ENCODE measurements around the gene RASGRF1.
"Not testable (repeated sequence)": the region's sequence is repeated elsewhere in the genome, so short reads cannot be mapped to it uniquely, and the experiment has no call there.

The RASGRF1 gene

GRCh38 chr15:79121571-79121970, 31.0 kb upstream of the RASGRF1 start:
- FAIRE-seq (no peak), DNase-seq (ENCODE audit: insufficient read length) (no peak)
- no peak for TF ChIP-seq POLR2A (IDR thresholded peaks at IDR 0.05; ENCODE audit: low read depth, low read length)
- TF ChIP-seq POLR2AphosphoS5 (IDR thresholded peaks at IDR 0.05; ENCODE audit: low read depth, low read length) = no peak
- no peak for TF ChIP-seq TAF1 (IDR thresholded peaks at IDR 0.05; ENCODE audit: borderline replicate concordance, low read depth, low read length)

GRCh38 chr15:79117442-79118204, 27.0 kb upstream of the RASGRF1 start:
- DNase-seq (ENCODE audit: insufficient read length) = no peak
- TF ChIP-seq POLR2AphosphoS5 (IDR thresholded peaks at IDR 0.05; ENCODE audit: low read depth, low read length) (no peak), POLR2A (IDR thresholded peaks at IDR 0.05; ENCODE audit: low read depth, low read length) (no peak), TAF1 (IDR thresholded peaks at IDR 0.05; ENCODE audit: borderline replicate concordance, low read depth, low read length) (no peak)
- FAIRE-seq = no peak

DNA sequence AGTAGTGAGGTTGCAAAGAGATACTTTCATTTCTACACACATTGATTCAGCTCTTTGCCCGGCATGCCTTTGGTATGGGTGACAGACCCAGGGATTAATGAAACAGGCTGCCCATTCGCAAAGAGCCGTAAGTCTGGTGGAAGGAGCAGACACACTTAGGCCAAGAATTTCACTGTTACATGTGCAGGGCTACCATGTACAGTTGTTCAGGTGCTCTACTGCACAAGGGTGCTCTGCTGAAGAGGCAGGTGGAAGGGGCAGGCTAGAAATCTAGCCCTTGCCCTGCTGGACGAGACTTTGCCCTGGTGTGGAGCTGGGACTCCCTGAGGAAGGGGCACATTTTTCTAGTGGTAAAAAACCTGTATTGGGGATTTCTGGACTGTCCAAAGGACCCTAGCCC, 26.2 kb upstream of the RASGRF1 start:
- DNase-seq (ENCODE audit: insufficient read length) (no peak), FAIRE-seq (no peak)
- TF ChIP-seq POLR2A (IDR thresholded peaks at IDR 0.05; ENCODE audit: low read depth, low read length) = no peak
- no peak for TF ChIP-seq TAF1 (IDR thresholded peaks at IDR 0.05; ENCODE audit: borderline replicate concordance, low read depth, low read length)
- TF ChIP-seq POLR2AphosphoS5 (IDR thresholded peaks at IDR 0.05; ENCODE audit: low read depth, low read length) = no peak

DNA sequence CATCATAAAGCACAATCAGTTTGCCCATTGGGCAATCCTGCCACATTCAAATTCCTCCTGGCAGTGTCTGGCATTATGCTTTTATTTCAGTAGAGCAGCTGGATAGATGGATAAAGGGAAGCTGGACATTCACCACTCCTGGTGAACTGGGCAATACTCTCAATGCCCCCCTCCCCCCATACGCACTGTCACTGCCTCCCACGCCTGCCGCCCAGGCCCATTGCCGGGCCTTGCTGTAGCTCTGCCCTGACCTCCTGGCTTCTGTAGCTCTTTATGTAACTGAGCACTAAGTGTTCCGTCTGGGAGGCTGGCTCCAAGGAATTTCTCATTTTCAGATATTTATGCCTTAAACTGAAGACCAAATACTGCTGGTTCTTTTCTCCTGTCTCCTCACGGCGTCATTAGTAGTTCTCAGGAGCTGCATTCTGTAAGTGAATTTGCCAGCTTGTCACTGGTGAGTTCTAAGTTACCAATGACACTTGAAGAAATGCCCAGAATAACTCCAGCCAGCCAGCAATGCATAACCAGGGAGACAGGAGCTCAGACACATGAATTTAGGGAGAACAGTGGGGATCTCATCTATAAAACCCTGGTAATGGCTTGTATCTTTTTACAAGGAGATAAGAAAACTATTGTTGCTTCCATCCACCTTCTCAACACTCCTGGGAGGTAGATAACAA, 25.5 kb upstream of the RASGRF1 start:
- TF ChIP-seq TAF1 (IDR thresholded peaks at IDR 0.05; ENCODE audit: borderline replicate concordance, low read depth, low read length) = no peak
- TF ChIP-seq POLR2AphosphoS5 (IDR thresholded peaks at IDR 0.05; ENCODE audit: low read depth, low read length) = no peak
- TF ChIP-seq POLR2A (IDR thresholded peaks at IDR 0.05; ENCODE audit: low read depth, low read length) = no peak
- no peak for FAIRE-seq
- no peak for DNase-seq (ENCODE audit: insufficient read length)

- no peak for DNase-seq (ENCODE audit: insufficient read length)
- no peak for FAIRE-seq
- no peak for TF ChIP-seq POLR2A (IDR thresholded peaks at IDR 0.05; ENCODE audit: low read depth, low read length)
- TF ChIP-seq POLR2AphosphoS5 (IDR thresholded peaks at IDR 0.05; ENCODE audit: low read depth, low read length) = no peak
- no peak for TF ChIP-seq TAF1 (IDR thresholded peaks at IDR 0.05; ENCODE audit: borderline replicate concordance, low read depth, low read length)
Measured at GRCh38 chr15:79113831-79114230, 23.3 kb upstream of the RASGRF1 start.

- FAIRE-seq; DNase-seq (ENCODE audit: insufficient read length): not testable (repeated sequence)
Measured at GRCh38 chr15:79111404-79111803, 20.8 kb upstream of the RASGRF1 start.

- FAIRE-seq (no peak), DNase-seq (ENCODE audit: insufficient read length) (no peak)
- TF ChIP-seq POLR2AphosphoS5 (IDR thresholded peaks at IDR 0.05; ENCODE audit: low read depth, low read length) (no peak), TAF1 (IDR thresholded peaks at IDR 0.05; ENCODE audit: borderline replicate concordance, low read depth, low read length) (no peak), POLR2A (IDR thresholded peaks at IDR 0.05; ENCODE audit: low read depth, low read length) (no peak)
Measured at GRCh38 chr15:79105141-79105540, 14.6 kb upstream of the RASGRF1 start.

GRCh38 chr15:79102595-79102994, 12.0 kb upstream of the RASGRF1 start:
- DNase-seq (ENCODE audit: insufficient read length) (no peak), FAIRE-seq (no peak)

DNA sequence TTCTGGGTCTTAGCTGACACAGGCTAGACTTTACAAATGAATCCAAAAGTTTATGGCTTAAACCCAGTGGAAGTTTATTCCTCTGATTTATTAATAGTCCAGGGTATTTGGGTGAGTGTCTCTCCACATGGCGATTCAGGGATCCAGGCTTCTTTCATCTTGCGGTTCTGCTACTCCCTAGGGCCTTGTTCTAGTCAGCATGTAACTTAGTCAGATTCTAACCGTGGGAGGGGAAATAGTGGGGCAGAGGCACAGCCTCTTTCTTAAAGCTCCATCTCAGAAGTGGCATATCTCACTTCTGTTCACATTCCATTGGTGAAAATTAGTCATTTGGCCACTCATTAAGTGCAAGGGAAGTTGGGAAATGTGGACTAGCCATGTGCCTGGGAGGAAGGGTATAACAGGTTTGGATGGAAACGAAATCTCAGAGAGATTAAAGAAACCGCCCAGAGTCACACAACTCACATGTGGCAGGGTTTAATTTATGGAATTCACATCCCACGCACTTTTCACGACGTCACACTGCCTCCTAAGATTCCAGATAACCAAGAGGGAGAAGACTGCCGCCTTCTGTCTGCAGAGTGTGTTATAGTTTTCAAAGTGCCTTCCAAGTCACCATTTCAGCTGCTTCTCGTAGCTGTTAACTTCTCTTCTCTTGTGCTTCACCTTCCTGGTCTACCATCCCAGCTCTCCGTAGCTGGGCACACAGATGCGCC, 11.4 kb upstream of the RASGRF1 start:
- no peak for DNase-seq (ENCODE audit: insufficient read length)
- no peak for FAIRE-seq
- no peak for TF ChIP-seq TAF1 (IDR thresholded peaks at IDR 0.05; ENCODE audit: borderline replicate concordance, low read depth, low read length)
- no peak for TF ChIP-seq POLR2A (IDR thresholded peaks at IDR 0.05; ENCODE audit: low read depth, low read length)
- no peak for TF ChIP-seq POLR2AphosphoS5 (IDR thresholded peaks at IDR 0.05; ENCODE audit: low read depth, low read length)

More at GRCh38 chr15:79102595-79102994, 12.0 kb upstream of the RASGRF1 start:
- TF ChIP-seq POLR2A (IDR thresholded peaks at IDR 0.05; ENCODE audit: low read depth, low read length) (no peak), POLR2AphosphoS5 (IDR thresholded peaks at IDR 0.05; ENCODE audit: low read depth, low read length) (no peak), TAF1 (IDR thresholded peaks at IDR 0.05; ENCODE audit: borderline replicate concordance, low read depth, low read length) (no peak)

DNA sequence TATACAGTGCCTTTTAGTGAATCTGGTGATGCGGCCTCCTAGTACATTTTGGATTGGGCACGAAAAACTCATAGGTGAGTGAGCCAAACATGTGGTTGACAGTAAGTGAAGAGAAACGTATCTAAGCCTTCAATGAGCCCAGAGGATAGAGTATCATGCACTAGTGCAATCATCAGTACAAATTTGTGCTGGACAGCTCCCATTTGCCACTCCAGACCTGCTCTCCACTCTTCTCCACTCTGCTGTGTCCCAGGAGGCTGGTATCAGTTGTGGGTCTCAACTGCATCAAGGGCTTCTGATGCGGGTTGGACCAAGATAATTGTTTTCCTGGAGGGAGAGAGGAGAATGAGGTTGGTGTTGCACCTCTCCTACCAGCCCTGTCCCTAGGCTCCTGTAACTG, 9.1 kb upstream of the RASGRF1 start:
- TF ChIP-seq TAF1 (IDR thresholded peaks at IDR 0.05; ENCODE audit: borderline replicate concordance, low read depth, low read length) = no peak
- TF ChIP-seq POLR2AphosphoS5 (IDR thresholded peaks at IDR 0.05; ENCODE audit: low read depth, low read length) = no peak
- TF ChIP-seq POLR2A (IDR thresholded peaks at IDR 0.05; ENCODE audit: low read depth, low read length) = no peak
- no peak for FAIRE-seq
- no peak for DNase-seq (ENCODE audit: insufficient read length)

DNA sequence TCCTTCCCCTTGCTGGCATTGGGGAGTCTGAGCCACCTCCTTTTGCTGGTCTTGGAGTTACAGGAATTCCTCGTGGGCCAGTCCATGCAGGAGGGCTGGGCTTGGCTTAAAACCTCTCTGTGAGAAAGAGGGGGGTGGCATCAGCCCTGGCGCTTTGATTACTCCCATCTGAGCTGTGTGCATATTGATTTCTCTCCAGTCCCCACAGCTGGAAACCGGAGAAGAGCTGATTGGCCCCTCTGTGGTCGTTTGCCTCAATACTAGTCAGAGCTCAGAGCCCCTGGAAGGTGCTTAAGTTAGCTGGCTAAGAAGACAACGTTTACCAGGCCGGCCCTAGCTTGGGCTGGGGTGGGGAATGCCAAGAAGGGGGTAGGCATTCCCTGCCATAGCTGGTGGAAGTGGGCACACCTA, 4.0 kb upstream of the RASGRF1 start:
- DNase-seq (ENCODE audit: insufficient read length) = no peak
- no peak for FAIRE-seq
- TF ChIP-seq POLR2A (IDR thresholded peaks at IDR 0.05; ENCODE audit: low read depth, low read length) (no peak), POLR2AphosphoS5 (IDR thresholded peaks at IDR 0.05; ENCODE audit: low read depth, low read length) (no peak), TAF1 (IDR thresholded peaks at IDR 0.05; ENCODE audit: borderline replicate concordance, low read depth, low read length) (no peak)

Data from GM12892 (cell line).